NCI-H460 (cell line): ENCODE data around the gene NT5DC3. TPM values are rescaled to one million over a fixed set of nuclear protein-coding genes. Genes with fewer than 3 reads are reported as not detected.
"Not testable (repeated sequence)": the region's sequence is repeated elsewhere in the genome, so short reads cannot be mapped to it uniquely, and the experiment has no call there.

Source experiments
- DNase-seq: peaks from one replicate; pipeline ENCODE4 v3.0.0-alpha.2; 2016; ENCODE audit warnings: low read depth; ENCODE audit errors: extremely low read depth
- total RNA-seq: library from RNA; depleted of rRNA; stranded (reverse); fragments of >200 nt; shearing (Covaris generic); gene quantifications from 2 replicates; pipeline ENCODE4 v1.2.3, GENCODE V29; 2014

The NT5DC3 gene
- total RNA-seq, 1 experiment from 2014 or later, result 15.1 TPM

- DNase-seq, result no peak
Measured at GRCh38 chr12:103855896-103856657, 15.0 kb upstream of the NT5DC3 start.

- DNase-seq, result no peak
Measured at GRCh38 chr12:103855036-103855712, 14.1 kb upstream of the NT5DC3 start.

- no peak for DNase-seq
Measured at GRCh38 chr12:103854372-103854973, 13.4 kb upstream of the NT5DC3 start.

GRCh38 chr12:103852498-103852997 is 11.5 kb upstream of the NT5DC3 start:
- no peak for DNase-seq

- DNase-seq, result no peak
Measured at GRCh38 chr12:103851127-103851526, 10.1 kb upstream of the NT5DC3 start.

- no peak for DNase-seq
Measured at GRCh38 chr12:103850429-103850828, 9.4 kb upstream of the NT5DC3 start.

- DNase-seq, result no peak
Measured at GRCh38 chr12:103848917-103849491, 8.0 kb upstream of the NT5DC3 start.

GRCh38 chr12:103848143-103848542 is 7.1 kb upstream of the NT5DC3 start:
- no peak for DNase-seq

- no peak for DNase-seq
Measured at GRCh38 chr12:103846415-103846814, 5.4 kb upstream of the NT5DC3 start.

- DNase-seq, result no peak
Measured at GRCh38 chr12:103844305-103844704, 3.3 kb upstream of the NT5DC3 start.

GRCh38 chr12:103841690-103842584 is 903 bp upstream of the NT5DC3 start:
- DNase-seq, result peak; percentile 49

- DNase-seq, result no peak
Measured at GRCh38 chr12:103840462-103840875, 565 bp downstream of the NT5DC3 start.

GRCh38 chr12:103839609-103840461 is 1.2 kb downstream of the NT5DC3 start:
- DNase-seq, result no peak

- DNase-seq, result no peak
Measured at GRCh38 chr12:103839103-103839502, 1.9 kb downstream of the NT5DC3 start.

- no peak for DNase-seq
Measured at GRCh38 chr12:103838254-103838914, 2.6 kb downstream of the NT5DC3 start.

GRCh38 chr12:103836345-103836744 is 4.7 kb downstream of the NT5DC3 start:
- no peak for DNase-seq

- not testable (repeated sequence) for DNase-seq
Measured at GRCh38 chr12:103835747-103836335, 5.2 kb downstream of the NT5DC3 start.

GRCh38 chr12:103834942-103835341 is 6.1 kb downstream of the NT5DC3 start:
- DNase-seq, result no peak
